ENCODE data around the gene CXXC5.

Gene CXXC5

DNA sequence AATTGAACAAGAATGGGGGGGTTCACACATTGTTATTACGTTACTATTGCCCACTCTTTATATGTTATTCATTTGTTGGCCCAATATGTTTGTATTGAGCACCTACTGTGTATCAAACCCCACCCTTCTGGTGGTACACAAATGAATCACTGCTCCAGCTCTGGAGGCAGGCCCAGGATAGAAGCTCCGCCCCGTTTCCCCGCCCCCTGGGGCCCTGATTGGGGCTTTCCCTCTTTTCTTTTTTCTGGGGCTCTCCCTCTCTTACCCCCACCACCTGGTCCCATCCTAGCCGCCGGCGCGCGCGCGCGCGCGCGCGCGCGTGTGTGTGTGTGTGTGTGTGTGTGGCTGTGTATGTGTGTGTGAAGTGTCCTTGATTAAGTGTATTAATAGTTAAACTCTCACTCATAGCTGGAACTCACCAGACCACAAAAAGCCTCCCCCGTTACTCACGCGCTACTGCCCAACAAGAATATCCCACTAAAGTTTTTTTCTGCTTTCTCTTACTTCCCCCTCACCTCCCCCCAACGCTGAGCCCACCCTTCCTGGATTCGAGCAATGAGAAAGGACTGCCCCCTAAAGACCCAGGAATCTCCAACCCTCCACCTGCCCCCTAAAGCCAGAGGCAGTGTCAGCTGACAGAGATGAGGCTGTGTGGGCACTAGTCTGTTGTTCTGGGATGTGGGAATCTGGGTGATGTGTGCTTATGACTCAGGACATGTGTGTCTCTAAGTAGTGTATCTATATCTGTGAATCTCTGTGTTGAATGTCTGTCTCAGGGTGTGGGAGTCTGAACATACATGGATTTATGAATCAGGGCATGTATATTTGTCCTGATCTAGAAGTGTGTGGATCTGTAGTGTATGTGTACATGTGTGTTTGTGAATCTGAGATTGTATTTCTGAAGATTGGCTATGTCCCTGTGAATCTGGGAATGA lies 4.0 kb downstream of the CXXC5 start:
- peak; percentile 25 for DNase-seq

DNA sequence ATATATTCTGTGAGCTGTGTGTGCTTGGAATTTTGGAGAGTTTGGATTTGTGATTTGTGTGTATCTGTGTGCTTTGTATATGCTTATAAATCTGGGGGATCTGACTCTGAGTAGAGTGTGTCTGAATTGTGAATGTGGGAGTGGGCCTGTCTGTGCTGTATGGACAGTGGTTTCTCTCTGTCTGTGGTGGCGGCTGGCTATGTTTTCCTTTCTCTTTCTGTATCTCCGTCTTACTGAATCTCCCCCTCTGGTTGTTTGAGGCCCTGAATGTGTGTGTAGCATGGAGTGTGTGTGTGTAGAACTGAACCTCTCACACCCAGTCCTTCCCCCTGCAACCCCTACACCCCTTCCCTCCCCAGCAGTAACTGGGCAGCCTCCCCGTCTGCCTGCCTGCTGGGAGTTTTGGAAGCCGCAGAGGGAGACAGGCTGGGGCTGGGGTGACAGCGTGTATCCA lies 4.7 kb downstream of the CXXC5 start:
- DNase-seq, result no peak

DNA sequence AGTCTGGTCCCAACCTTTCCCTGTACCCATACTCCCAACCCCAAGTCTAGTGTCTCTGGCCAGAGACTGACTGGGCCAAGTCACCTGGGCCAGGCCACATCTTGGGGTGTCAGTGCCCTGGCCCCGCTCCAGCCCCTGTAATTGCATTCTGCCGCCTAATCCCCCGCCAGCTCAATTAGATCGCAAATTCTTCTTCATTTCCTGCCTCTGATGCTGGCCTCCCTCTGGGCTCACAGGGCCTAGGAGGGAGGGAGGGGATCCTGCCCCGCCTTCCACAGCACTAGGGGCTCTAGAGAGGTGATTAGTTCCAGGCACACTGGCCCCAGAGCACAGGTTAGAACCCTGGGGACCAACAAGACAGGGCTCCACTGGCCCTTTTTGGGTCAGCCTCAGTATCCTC lies 5.5 kb downstream of the CXXC5 start:
- no peak for DNase-seq

DNA sequence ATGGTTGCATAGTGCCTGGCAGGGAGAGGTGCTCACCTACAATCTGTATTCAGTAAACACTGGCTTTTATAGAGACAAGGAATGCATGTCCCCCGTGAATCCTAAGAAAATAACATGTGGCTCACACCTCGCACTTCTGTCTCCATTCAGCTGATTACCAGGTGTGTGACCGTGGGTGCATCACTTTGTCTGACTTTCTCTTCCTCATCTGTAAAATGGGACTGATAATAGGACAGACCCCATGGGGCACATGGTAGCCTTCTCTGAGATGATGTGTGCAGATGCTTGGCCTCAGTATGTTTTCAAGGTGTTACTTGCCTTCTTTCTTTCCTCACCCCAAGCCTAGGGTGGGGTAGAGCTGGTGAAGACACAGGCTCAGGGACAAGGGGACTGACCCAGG lies 6.3 kb downstream of the CXXC5 start:
- DNase-seq, result no peak

DNA sequence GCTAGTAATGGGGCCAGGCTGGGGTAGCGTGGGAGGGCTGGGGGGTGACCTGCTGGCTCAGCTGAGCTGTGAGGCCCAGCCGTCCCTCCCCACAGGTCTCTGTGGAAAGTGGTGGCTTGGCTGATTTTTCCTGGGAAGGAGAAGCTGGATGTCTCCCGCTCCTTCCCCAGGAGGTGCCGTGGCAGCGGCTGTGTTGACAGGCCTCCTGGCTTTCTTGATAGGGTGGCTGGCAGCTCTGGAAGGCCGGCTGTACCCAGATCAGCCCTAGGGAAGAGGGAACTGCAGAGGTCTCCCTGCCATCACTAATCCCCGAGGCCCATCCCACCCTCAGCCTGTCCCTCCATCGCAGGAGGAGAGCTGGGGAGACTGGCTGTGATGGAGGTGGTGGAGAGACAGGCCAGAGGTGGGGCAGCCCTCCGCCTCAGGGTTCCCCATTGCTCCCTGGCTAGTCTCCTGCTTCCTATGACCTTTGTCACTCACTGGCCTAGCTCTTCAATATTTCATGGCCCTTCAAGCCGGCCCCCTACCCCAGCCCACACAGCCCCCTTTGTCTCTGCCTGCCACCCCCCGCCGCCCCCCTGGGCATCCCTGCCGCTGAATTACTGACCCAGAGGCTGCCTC lies 6.8 kb downstream of the CXXC5 start:
- no peak for DNase-seq

DNA sequence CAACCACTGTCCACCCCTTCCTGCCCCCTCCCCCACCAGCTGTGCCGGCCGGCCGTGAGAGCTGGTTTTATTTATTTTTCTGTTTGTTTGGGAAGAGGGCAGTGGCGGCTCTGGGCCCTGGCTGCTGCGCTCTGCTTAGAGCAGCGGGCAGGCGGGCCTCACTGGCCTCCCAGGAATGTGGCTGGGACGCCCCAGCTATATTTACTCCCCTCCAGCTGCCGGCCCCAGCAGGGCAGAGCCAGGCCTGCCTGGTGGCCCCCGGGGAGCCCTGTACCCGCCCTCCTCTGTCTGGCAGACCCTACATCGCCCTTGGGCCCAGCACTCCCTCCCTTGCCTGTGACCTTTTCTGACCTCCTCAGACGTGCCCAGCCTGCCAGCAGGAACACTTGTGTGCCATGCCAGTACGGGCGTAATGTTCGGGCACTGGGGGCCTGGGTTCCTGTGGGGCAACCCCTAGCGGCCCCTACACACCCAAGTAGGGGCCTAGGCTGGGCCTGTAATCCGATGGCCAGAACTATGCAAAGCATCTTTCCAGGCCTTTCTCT lies 7.7 kb downstream of the CXXC5 start:
- no peak for DNase-seq

DNA sequence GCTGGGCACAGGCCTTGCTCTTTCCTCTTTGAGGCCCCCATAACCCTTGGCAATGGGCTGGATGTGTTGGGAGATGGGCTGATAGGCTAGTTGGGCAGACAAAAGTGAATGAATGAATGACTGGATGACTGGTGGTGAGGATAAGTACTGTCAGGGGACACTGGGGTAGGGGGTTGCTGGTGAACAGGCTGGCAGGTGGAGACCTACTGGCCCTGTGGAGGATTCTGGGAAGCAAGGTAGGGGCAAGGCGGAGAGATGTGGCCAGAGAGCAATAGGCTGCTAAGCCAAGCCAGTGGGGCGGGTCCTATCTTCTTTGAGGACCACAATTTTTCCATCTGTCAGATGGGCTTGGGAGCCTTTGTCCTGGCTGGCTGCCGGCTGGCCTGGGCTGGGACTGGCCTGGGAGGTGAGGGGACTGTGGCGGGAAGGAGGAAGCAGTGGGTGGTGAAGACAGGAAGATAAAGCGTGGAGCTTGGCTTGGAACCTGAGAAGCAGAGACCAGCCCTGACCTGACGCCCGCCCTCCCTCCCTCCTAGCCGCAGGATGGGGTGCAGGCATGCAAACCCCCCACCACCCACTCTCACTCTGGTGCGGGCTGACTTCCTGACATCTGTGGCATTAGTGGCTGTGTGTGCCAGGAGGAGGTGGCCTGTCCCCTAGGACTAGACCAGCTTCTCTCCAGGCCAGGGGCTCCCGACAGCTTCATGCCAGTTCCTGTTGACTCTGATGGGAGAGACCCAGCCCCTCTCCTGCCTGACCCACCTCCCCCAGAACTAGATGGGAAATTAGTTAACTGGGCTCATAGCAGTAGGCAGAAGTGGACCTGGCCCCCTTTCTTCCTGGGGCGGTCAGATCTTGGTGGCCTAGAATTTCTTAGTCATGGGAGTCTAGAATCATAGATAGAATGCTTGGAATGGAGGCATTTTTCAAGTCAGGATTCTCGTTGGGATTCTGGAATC lies 9.5 kb downstream of the CXXC5 start:
- DNase-seq, result no peak

DNA sequence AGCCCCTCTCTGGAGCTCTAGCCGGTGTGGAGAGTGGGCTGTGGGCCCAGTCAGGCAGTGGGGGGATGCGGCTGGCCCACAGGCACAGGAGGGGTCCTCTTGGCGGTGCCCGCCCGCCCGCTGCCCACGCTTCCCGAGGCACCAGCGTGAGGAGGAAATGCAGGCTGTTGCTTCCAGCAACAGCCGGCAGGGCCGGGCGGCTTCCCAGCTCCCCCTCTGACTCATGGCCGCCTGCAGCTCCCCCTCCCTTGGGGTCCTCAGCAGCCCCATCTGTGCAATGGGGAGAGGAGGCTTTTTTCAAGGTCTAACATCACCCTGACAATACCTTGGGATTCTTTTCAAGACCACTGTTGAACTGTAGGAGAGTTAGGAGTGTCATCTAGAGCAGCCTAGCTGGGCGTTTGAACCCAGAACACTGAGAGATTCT lies 10.4 kb downstream of the CXXC5 start:
- no peak for DNase-seq

DNA sequence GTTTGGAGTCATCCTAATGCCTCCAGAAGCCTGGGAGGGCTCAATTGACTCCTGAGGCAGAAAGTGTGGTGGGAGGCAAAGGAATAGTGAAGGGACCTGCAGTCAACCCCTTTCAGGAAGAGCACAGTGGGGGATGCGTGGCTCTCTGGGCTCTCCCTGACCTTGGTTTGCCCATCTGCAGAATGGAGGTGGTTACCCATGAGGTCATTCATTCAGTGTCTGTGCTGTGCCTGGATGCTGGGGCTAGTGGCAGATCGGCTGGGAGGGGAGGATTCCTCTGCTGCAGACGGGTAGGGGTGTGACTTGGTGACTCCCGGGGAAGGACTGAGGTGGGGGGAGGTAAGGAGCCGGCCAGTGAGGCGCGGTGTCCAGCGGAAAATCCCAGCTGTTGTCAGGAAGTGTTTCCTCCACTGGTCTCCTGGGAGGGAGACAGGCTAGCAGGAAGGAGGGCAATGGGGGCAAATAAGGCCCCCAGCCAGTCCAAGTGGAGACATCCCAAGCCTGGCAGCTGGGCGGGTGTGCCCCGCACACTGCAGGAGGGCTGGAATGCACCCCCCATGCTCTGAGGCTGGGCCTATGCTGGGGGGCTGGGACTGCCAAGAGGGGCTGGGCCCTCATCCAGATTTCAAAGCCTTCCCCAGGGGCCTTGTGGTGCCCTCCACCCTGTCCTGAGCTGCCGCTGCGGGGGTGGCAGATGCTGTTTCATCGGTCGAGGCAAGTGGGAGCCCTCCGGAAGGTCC lies 10.9 kb downstream of the CXXC5 start:
- DNase-seq, result no peak

DNA sequence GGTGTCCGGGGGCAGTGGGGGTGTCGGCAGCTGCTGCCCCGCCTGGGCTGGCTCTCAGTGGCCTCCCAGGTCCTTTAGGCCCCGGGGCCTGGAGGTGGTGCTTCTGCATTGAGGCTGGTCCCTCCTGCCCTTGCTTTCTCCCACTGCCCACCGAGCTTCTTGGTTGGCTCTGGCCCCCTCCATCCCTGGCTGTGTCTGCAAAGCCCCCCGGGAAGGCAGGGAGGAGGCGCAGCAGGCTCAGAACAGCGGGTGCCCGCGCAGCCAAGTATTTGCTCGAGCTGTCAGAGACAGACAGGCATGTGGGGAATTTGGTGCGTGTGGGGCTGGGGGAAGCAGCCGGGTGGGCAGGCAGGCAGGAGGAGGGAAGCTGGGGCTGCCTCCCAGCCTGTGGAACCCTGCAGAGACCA lies 11.5 kb downstream of the CXXC5 start:
- DNase-seq, result no peak

DNA sequence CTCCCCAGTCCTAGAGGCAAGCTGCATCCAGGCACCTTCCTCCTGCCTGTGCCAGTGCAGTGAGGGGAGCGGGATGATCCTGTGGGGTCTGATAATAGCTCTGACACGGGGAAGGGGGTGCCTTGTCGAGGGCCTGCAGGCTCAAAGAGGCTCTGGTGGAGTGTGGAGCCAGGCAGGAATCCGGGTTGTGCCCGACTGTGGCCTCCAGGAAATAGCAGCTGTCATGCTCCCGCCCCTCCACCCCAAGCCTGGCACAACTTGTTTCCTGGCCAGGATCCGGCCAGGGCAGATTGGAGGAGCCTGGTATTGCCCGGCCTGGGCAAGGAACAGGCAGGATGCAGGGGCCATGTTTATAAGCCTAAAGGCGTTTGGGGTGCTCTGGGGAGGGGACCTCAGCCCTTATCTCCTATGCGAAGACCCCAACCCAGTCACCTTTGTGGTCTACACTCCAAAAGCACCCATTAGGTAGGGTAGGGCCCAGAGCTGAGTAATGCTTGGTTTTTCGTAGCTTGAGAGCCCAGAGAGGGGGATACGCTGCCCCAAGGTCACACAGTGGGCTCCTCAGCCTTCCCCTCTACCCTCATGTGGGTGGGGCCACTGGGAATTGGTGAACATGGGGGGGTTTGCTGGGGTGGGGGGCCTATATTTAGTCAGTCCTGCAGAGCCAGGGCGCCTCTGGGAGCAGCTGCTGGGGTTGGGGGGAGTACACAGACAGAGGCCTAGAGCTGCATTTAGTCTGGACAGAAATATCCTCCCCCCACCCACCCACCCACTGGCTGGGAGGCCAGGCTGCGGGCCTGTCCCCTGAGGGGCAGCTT lies 12.2 kb downstream of the CXXC5 start:
- no peak for DNase-seq

DNA sequence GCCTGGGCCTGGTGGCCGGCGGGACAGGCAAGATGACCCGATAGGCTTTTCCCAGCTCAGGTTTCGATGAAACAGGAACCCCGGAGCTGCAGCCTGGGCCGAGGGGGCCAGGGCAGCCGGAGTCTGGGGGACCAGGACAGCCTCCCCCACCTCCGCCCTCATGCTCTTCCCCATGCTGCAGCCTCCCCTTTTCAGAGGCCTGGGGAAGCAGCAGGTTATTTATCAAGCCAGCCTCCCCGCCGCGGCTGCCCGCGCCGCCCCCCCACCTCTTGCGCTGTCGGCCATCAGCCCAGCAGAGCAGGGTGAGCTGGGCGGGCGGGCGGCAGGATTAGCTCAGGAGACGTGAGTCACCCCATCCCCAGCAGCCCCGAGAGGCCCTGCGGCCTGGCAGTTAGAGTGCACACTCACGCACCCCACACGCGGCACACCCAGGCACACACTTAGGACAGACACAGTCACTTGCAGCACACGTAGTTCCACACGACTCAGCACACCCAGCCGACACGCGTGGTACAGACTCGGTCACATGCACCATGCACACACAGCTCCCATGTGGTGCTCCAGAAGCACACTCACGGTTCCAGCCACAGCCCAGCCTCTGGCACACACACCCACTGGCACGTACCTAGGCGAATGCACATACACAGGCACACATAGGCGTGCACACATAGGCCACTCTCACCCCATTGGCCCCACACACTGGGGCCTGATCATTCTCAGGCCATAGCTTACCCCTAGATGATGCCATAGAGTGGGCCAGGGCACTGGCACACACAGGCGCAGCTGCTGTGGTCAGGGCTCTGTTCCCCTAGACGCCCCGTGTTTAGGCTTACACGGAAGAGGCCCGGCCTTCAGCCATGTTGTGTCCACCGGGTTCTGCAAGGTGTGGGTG lies 13.0 kb downstream of the CXXC5 start:
- no peak for DNase-seq

DNA sequence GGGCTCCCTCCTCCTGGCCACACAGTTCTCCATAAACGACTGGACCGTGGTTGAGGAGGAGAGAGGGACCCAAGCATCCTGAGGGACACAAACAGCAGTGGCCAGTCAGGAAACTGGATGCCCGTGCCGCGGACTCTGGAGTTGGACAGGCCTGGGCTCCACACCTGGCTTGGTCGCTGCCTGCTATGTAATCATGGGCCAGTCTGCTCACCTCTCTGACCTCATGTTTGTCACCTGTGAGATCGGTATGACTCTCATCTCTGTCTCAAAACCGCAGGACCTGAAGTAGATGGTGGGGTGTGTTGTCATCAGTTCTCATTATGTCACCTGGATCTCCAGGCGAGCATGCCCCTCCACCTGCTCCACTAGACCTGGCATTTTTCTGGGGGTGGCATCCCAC lies 14.5 kb downstream of the CXXC5 start:
- DNase-seq, result no peak

DNA sequence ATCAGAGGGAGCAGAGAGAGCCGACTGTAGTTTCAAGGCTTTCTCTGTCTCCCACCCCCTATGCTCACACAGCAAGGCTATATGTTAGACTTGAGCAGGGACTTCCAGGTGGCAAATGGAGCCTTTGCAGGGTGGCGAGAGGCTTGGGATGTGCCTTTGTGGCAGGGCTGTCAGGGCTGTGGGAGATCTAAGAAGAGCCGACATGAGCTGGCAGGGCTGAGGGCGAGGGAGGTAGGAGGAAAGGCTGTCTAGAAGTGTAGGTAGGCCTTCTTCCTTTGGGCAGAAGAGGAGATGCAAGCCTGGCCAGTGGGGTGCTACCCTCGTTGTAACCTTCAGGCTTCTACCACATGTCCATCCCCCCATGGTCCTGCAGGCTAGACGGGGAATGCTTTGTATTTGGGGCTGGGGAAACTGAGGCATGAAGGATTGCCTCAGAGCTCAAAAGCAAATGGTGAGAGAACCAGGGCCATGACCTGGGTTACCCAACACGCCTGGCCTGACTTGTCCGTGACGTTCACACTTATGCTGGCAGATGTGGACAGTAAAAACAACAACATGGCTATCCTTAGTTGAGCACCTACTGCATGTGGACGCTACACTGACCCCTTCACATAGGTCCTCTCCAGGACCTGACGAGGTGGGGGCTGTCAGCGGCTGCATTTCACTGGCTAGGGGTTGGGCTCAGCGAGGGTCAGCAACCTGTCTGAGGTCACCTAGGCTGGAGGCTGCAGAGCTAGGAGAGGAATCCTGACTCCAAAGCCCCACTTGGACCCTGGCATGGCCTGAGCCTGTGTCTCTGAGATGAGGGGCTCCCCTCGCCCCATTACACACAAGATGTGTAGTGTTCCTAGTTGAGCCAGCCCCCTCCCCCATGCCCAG lies 15.3 kb downstream of the CXXC5 start:
- DNase-seq, result no peak

DNA sequence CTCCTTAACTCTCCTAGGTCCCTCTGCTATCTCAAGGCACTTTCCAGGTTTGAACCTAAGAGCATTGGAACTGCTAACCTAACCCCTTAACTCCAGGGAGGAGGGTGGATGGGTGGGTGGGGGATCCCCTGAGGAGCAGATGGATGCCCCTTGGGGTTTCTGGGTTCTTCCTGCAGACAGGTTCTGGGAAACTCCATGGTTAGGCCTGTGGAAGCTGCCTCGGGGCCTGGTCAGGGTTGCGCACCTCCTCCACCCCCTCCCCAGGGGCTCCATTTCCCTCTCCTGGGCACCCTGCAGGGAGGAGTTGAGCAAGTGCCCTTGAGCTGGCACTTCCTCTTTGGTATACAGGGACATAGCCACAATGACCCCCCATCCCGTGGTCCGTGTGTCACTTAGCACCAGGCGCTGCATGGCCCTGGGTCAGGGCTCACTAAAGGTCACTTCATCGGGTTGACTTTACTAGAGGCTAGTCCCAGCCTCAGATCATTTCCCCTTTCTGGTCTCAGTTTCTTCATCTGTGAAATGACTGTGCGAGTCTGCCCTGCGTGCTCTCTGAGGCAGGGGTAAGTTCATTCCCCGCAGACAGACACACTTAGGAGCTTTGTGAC lies 16.0 kb downstream of the CXXC5 start:
- no peak for DNase-seq

DNA sequence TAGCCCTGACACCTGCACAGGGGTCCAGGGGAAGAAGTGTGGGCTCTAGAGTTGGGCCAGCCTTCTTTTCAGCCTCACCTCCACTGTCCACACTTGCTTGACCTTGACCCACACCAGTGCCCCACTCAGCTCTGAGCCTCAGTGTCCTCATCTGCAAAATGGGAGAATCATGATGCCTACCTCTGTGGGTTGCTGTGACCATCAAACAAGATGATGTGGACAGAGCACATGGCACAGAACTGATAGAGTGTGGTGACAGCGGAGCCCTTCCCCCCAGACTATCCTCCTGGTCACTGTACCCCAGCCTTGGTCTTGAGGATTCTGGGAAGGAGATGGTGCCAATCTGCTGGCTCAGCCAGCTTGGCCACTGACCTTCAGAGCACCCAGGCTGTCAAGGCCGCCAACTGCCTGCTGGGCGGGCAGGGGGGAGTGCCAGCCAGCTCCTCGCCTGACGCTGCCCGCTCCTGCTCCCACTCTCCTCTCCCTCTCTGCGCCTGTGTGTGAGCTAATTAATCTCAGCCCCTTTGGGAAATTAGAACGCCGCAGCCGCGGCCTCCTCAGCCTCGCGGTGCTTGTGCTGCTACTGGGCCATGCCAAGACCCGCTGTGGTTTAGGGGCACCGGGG lies 16.7 kb downstream of the CXXC5 start:
- DNase-seq, result no peak

DNA sequence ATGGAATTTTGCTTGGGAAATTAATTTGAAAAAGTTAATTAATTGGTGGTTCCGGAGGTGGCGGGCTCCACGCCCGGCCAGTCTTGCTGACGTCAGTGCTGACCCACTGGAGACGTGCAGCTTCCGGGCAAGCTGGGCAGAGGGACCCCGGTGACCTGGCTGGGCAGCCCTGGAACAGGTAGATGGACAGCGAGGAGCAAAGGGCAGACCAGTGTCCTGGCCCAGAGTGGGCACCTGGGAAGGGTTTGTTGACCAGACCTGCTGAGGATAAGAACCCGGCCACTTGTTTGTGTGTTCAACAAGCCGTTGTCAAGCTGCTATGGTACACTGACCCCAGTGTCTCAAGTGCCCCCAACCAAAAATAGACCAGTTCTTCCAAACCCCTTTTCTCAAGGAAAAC lies 17.5 kb downstream of the CXXC5 start:
- no peak for DNase-seq

DNA sequence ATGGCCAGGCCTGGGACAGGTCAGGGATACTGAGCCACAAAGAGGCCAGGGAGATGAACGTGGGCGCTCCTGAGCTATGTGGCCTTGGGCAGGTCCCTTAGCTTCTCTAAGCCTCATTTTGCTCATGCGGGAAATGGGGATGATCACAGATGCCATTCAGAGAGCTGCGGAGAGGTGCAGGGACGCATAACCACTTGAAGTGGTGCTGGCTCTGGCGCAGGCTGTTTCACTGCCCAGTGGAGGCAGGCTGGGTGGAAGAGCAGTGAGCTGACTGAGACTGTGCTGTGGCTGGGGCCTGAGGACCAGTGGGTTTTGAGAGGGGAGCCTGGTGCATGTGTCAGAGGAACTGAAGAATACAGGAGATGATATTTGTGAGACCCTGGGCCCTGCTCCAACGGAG lies 18.4 kb downstream of the CXXC5 start:
- DNase-seq, result no peak
